NCI-H146 (cell line): ENCODE measurements around the gene CDC42EP4.

ENCODE experiments used
- DNase-seq: peaks from one replicate; lab custom pipeline; 2025; lab: John Stamatoyannopoulos, UW

Gene CDC42EP4

DNA sequence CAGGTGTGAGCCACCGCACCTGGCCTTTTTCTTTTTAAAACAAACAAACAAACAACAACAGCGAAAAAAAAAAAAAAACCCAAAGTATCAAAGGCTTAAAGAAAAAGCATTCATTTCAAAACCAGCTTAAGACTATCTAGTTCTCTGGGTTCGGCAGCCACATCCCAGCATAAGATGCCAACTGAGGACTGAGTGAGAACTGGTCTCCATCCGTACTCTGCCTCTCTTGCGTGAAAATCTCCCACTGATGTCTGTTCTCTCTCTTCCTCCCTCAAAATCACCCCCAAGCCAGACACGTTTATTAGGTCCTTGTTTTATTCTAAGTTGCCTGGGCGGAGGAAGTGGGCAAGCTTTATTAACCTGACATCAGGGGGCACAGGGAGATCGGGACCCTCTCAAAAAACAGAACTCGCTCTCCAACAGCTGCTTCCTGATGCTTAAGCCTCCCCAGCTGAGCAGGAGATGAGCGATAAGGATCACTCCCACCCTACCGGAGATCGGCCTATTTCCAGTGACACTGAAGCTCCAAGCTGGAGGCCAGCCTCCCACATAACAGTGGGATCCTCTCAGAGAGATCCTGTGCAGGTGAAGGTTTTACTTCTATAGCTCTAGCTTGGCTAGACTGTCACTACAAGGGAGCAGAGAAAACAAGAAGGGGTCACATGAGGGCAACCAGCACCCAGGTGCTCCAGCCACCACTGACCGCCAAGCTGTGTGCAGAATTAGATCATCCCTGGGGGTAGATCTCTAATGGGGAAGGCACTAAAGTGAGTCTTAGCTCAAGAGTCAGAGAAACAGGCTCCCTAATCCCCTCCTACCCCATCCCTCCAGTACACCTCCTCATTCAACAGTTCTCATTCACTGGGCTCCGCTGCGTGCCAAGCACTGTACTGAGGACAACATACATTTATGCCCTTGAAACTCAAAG, 13.6 kb downstream of the CDC42EP4 start:
- DNase-seq: no peak

DNA sequence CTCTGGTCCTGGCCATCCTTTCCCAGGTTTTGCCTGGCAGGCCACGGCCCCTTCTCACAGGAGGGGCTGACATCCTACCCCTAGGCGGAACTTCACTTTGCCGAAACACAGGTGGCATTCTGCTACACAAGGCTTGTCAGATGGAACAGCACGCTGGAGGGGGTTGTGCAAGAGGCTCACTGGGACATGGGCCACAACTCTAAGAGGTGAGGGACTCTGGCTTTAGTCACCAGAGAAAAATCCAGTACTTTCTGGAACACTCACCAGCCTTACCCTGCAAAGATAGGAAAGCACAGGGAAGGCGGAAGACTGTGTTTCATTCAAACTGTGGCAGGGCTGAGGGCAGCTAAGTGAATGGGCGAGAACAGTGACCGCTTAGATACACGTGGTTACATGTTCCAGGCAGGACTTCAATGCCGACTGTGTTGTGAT, 18.3 kb downstream of the CDC42EP4 start:
- DNase-seq: no peak

DNA sequence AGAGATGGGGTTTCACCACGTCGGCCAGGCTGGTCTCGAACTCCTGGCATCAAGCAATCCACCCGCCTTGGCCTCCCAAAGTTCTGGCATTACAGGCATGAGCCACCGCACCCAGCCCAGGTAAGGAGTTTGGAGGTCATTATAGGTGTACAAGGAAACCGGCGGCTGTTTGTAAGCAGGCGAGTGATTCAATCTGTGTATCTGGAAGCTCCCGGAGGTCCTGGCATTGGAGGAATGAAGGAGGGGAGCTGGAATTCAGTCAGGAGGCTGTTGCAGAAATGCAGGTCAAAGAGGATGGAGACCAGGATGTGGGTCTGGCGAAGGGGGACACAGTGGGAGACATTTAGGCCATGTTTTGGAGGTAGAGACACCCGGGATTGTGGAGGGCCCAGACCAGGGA, 18.8 kb downstream of the CDC42EP4 start:
- no peak for DNase-seq

DNA sequence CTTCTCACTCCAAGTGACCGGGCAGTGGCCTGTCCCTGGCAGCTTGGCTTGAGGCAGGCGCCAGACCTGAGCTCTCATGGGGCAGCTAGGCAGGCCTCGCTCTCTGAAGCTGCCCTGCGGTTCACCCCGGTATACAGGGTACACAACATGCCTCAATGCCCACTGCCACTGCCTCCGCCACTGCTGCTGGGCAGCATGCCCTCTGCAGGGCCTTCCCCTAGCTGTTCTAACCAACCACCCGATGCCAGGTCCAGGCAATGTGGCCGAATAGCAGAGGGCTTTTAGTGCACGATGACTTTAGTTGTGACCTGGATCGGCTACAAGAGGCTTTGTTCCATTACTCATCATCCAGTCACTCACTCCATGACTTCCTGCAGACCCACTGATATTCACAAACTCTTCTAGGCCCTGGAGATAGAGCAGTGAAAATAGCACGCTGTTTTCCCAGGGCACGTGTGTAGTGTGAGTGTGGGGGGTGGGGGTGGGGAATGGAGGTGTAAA, 19.7 kb downstream of the CDC42EP4 start:
- DNase-seq: no peak

DNA sequence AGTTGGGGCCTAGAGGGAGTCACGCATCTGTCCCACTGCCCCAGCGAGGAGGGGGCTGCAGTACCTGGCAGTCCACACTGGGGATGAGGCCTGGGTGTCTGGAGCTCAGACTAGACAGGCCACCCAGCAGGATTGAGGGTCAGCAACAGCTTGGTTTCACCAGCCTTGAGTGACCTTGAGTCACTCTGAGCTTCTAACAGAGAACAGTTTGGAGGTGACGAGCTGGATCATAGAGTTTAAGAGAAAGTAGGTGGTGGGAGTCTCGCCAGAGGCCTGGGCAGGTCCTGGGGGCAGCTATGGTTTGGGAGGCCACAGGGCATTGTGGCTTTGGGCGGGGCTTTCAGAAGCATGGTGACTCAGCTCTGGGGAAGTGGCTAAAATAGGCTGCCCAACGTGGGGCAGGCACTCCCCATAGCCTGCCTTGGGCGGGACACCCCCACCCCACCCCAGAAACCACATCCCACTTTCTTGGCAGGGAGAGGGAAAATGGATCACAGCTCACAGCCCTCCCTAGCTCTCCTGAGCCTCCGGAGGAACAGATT, 20.5 kb downstream of the CDC42EP4 start:
- DNase-seq: no peak

DNA sequence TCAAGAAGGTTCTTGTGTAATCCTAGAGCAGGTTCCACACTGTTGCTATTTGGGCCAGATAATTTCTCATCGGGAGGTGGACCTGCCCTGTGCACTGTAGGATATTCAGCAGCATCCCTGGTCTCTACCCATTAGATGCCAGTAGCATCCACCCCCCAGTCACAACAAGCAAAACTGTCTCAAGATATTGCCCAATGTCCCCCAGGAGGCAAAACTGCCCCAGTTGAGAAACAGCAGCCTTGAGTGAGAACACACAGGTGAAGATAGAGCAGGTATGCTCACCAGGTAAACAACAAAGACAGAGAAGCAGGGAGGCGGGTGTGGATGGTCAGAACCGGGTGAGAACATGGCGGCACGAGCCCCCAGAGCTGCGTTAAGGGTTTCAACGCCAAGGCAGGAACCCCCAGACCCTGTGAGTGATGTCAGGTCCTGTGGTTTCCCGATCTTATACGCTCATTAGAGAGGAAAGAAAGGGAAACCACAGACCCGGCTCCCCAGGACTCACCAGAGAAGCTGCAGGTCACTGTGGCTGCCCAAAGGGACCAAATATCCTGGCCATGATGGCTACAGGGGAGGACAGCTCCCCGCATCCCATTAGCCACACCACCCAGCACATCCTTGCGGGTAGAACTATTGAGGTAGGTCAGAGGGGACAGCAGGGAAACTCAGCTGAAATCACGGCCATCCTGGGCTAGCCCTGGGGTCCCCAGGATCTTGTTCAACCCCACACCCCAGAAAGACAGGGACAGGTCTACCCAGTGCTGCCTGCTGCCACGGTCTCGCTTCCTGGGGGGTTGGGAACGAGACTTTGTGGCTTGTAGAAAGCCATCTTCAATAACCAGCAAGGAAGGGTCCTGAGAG, 21.2 kb downstream of the CDC42EP4 start:
- DNase-seq: no peak

DNA sequence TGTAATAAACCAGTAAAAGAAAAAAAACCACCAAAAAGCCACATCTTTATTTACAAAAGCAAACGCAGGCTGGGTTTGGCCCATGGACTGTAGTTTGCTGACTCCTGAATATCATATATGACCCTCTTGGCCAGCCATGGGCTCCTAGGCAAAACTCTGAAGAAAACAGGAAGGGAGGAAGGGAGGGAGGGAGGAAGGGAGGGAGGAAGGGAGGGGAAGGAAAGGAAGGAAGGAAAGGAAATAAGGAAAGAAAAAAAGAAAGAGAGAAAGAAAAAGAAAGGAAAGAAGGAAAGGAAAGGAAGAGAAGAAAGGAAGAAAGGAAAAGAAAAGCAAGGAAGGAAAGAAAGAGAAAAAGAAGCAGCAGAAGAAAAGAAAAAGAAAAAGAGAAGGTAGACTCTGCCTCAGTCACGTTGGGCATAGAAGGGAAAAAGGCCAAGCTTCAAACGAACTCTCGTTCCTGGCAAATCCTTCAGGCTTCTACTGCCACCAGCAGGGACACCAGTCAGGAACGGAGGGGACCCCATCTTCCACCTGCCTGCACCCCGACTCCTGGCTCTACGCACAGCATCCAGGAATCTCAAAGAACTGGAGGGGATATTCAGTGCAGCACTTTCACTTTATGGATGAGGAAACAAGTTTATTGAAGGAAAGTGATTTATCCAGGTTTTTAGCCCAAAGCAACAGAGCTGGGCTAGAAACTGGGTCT, 22.1 kb downstream of the CDC42EP4 start:
- no peak for DNase-seq

DNA sequence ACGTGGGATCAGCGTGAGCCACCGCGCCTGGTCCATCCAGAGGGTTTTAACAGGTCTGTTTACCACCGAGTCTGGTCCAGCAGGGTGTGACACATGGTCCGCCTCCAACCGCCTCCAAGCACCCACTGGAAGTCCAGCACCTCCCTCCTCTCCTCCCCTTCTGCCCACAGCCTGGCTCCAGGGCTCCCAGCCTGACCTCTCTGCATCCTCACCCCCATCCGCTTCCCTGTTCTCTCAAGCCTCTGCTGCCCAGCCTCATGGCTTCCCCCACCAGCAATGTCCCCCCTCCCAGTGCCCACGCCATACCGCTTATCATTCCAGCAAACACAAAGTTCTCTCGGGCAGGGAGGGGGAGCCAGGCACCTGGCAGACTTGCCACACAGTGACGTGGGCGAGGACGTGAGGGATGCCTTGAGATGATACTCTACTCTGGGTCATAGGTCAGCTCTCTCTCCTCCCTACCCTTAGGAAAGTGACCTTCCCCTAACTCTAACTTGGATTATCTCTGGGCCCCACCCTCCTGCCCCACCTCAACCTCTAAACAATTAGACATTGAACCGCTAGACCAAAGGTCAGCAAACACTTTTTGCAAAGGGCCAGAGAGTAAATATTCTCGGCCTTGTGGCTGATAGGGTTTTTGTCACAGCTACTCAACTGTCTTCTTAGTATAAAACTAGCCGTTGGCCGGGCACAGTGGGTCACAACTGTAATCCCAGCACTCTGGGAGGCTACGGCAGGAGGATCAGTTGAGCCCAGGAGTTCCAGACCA, 23.1 kb downstream of the CDC42EP4 start:
- no peak for DNase-seq

DNA sequence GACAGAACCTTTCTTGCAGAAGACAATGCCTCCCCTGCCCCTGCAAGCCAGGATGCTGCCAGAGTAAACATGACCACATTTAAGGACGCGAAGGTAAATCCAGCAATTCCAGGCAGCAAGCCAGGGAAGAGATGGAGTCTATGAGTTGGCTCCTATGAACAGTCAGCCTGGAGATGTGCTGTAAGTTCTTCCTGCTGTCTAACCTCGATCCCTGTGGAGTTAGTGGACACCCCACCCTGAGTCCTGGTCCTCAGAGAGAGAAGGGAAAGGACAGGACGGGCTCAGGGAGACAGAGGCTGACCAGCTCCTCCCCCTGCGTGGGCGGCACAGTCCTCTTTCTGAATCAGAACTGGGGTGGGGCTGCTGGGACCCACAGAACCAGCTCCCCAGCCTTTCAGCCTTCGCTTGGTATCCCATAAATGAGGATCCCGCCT, 24.9 kb downstream of the CDC42EP4 start:
- no peak for DNase-seq

DNA sequence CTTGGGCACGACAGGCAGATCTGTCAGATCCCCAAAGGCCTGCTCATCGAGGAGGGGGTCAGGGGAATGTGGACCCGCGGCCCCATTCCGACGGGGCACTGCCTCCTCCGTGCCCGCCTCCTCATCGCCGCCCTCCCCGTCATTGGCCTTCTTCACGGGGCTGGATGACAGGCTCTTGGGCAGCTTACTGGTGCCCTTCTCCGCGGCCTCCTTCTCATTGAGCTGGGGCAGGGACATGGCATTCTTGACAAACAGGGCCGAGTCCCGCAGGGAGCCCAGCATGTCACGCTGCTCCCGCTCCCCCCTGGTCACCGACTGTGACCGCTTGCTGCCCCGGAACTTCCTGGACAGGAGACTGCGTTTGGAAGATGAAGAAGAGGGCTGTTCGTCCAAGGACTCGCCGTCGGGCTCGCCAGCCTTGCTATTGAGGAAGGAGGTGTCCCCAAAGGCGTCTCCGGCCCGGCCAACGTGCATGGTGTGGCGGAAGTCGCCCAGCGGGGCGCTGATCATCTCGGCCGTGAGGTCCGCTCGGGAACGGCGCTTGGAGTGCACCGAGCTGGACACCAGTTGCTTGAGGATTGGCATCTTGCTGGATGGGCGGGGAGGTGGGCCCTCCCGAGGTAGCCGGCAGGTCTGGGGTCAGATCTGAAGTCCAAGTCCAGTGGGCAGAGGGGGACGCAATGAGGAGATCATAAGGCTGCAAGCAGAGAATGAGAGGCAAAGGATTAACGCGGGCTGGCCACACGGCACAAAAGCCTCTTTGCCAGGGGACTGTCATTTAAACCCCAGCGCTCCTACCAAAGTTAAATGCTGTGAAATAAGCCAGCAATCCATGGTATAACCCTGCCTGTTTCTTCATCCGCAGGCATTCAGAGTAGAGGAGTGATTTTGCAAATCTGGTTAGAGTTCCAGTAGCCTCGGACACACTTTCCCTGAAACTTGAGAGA, 25.6 kb downstream of the CDC42EP4 start:
- DNase-seq: no peak

DNA sequence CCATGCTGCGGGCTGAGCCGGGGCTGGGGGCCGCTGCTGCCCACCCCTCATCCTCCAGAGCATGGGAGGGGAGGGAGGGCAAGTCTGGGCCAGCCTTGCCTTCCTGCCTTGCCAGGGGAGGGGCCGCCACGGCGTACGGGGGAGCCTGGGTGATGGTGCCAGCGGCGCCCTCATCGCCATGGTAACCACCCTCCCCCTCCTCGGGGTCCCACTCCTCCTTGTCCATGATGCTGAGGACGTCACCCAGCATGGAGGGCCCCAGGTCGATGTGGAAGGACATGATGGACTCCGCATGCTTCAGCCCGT, 26.2 kb downstream of the CDC42EP4 start:
- DNase-seq: no peak

DNA sequence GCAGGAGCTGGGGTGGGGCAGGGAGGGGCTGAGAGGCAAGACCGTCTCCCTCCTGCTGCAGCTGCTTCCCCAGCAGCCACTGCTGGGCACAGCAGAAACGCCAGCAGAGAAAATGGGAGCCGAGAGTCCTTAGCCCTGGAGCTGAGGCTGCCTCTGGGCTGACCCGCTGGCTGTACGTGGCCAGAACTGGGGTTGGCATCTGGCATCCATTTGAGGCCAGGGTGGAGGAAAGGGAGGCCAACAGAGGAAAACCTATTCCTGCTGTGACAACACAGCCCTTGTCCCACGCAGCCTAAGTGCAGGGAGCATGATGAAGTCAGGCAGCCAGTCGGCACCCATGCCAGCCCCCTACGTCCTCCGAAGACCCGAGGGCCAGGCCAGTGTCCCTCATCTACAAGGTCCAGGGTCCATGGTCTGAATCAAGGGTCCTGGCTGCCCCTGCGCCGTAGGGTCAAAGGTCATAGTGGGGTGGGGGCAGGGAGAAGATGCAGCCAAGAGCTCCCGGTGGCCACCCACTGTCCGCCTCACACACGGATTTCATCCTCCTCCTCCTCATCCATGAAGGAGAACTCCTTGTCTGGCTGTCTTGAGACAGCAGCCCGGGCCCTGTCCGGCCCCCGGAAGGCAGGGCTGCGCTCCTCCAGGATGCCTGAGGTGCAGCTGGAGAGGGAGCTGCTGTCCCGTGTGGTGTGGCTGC, 26.7 kb downstream of the CDC42EP4 start:
- DNase-seq: no peak

DNA sequence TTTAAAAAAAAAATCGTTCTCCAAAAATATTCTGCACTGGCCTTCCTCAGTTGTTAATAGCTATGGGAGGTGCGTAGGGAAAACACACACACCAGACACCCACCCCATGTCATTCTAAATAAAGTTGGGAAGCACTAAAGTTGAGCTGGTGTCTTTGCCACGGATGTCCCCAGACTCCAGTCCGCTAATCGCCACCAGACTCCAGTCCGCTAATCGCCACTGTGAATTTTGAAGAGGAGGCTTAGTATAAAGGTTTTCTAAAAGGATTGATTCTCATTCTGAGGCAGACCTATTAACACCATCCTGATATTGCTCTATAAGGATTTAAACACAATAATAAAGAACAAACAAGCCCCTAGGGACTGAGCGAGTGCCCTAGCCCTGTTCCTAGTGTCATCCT, 27.4 kb downstream of the CDC42EP4 start:
- DNase-seq: no peak

DNA sequence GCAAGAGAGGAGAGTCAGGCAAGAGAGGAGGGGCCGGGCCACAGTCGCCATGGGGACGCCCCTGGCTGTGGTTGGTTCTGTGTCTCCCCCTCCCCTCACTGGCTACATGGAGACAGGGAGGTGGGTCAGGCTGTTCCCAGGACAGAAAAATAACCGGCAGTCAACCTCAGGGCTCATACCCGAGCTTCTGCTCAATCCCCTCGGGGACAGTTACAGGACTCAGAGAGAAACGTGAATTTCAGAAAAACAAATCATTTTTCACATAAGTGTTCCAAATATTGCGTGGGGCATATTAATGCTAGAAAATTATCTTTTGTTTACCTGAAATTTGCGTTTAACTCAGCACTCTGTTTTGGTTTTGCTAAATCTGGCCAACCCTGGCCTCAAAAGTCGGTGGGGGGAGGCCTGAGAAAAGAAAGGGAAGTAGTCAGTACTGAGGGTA, 27.9 kb downstream of the CDC42EP4 start:
- no peak for DNase-seq

DNA sequence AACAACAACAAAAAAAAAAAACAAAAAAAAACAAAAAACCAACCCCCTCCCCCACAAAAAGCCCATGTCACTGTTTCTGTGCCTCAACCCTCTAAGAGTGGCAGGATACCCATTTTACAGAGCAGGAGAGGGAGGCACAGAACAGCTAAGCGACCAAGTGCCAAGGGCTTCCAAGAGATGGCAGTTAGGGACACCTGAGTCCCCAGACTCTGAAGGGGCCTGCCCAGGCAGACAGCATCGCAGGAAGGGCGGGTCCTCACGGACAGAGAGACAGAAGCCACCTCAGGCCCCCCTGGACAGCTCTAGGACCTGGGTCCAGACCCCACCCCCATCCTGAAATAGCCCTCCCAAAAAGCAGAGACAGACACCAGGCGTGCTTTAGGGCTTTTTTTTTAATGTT, 28.6 kb downstream of the CDC42EP4 start:
- no peak for DNase-seq

DNA sequence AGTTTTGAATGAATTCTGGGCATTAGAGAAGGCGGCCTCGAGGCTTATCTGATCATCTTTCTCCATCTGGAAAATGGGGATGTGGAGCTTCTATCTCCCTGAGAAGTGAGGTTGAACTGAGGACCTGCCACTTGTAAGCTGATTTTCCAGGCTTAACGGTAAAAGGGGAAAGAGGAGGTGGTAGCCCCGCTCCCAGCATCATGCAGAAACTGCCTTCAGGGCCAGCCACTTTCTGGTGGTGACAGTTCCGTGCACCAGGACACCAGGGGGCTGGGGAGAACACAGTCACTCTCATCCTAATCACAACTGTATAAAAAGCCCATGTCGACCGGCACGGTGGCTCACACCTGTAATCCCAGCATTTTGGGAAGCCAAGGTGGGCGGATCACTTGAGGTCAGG, 29.2 kb downstream of the CDC42EP4 start:
- no peak for DNase-seq

DNA sequence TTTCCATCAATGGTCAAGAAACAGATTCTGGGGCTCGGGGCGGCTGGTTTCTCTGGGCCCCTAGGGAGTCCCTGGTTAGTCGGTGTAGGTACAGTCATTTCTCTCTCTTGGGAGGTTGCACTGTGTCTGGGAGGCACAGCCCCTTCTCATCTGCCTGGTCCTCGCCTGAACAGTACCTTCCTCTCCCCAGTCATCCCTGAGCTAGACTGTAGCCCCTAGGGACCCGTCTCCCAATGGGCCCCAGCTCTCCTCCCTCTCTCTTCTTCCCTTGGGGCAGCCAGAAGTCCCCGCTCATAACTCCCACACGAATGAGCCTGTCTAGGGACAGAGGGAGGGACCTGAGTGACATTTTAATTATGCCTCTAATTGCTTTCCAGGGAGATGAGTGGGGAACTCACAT, 29.9 kb downstream of the CDC42EP4 start:
- no peak for DNase-seq

DNA sequence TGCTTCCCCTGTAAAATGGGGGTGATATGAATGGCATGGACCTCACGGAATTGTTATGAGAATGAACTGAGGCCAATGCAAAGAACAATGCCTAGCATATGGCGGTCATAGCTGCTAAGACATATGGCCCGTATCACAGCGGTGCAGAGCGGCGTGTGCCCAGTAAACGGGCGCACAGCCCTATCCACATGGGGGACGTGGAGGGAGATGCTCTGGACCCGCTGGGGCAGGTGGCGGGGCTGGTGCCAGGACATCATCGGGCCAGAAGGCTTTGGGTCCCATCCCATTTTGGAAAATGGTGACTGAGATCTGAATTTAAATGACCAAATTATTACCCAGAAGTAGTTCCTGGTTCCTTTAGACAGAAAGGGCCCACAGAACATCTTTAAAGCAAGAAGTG, 31.6 kb downstream of the CDC42EP4 start:
- DNase-seq: no peak

DNA sequence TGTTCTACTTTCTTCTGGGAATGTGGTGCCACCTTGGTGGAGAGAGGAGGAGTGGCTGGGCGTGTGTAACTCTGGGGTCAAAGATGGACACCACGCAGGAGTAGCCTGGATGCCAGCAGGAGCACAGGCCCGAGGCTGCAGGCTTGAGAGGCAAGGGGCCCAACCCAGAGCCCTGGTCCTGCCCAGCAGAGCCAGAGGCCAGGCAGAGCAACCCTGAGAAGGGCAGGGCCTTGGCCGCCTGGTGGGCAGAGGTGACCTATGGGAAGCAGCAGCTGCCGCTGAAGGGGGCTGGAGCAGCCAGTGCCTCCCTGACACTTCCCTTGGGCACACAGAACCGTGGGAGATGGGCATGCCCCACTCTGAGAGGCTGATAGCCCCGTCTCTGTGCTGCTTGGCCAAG, 32.1 kb downstream of the CDC42EP4 start:
- DNase-seq: no peak
